GM12892 (cell line): ENCODE data around the gene ATP9B.

Experiments used
- POLR2A ChIP-seq: IDR thresholded peaks from 2 replicates; pipeline ENCODE4 v1.6.1; 2011; ENCODE audit warnings: low read depth, low read length, control low read depth
- POLR2AphosphoS5 ChIP-seq: IDR thresholded peaks from 2 replicates; pipeline ENCODE4 v1.6.1; 2011; ENCODE audit warnings: low read depth, low read length, control low read depth

GRCh38 chr18:79402977-79403722 lies 334.0 kb downstream of the ATP9B start:
- TF ChIP-seq POLR2A (no peak), POLR2AphosphoS5 (no peak)
